ENCODE measurements around the gene TAAR9.

Gene TAAR9

GRCh38 chr6:132587424-132587823, 49.3 kb downstream of the TAAR9 start:
- no peak for DNase-seq (ENCODE audit: low spot score)
- Mint-ChIP-seq H3K27me3 (ENCODE audit: low read depth) (peaks cover 7% of the 10 kb centered on the region), H3K27ac (no peak overlapping the region), H3K4me3 (no peak overlapping the region), H3K36me3 (ENCODE audit: low read depth) (no peaks in the 10 kb centered on the region), H3K4me1 (ENCODE audit: low read depth) (no peaks in the 10 kb centered on the region), H3K9me3 (no peaks in the 10 kb centered on the region)

Data from T-helper 2 cell treated with Interferon-gamma antibody and Interleukin-4, amounts not matched to agents 5 μg/mL and 100 μg/mL, for 36 hours (primary cell).